Stomach (tissue), 9 donors: Measurements from ENCODE around the gene DLGAP1. TPM values are rescaled to one million over a fixed set of nuclear protein-coding genes. Genes with fewer than 3 reads are reported as not detected.
A peak's percentile ranks its signal among the peaks of the same experiment; 100 is the strongest.

Experiments
- DNase-seq, 2 donors: peaks; one replicate each; pipeline versions ENCODE4 v3.0.0 to v3.0.0-alpha.2; 2013 to 2019
- H3K27ac ChIP-seq, 5 donors: fragments of 200-600 bp in 4 of 5; sonication (generic) in 4 of 5; one replicate each; pipeline ENCODE4 v1.5.1; 2013 to 2019; ENCODE audit warnings: mild to moderate bottlenecking in 1 of 5, moderate library complexity in 1 of 5
- H3K27me3 ChIP-seq, 3 donors: fragments of 200-600 bp; sonication (generic); one replicate each; pipeline ENCODE4 v1.5.1; 2017 to 2019; ENCODE audit warnings: mixed run types in 1 of 3
- H3K36me3 ChIP-seq, 4 donors: fragments of 200-600 bp; sonication (generic); 1 replicate in 3 of 4; 2 replicates in 1 of 4; pipeline ENCODE4 v1.5.1; 2016 to 2019
- H3K4me1 ChIP-seq, 4 donors: fragments of 200-600 bp; sonication (generic); one replicate each; pipeline ENCODE4 v1.5.1; 2016 to 2019
- H3K4me3 ChIP-seq, 4 donors: fragments of 200-600 bp; sonication (generic) in 3 of 4; one replicate each; pipeline ENCODE4 v1.5.1; 2016 to 2019; ENCODE audit warnings: mild to moderate bottlenecking in 1 of 4
- H3K9me3 ChIP-seq, 4 donors: fragments of 200-600 bp; sonication (generic); one replicate each; pipeline ENCODE4 v1.5.1; 2016 to 2019
- EP300 ChIP-seq: sonication (generic); formaldehyde crosslinking; IDR thresholded peaks from one replicate; pipeline ENCODE4 v1.6.1; 2017; ENCODE audit warnings: antibody characterized with exemption
- POLR2A ChIP-seq, 4 donors: fragments of 450-650 bp; IDR thresholded peaks; one replicate each; pipeline ENCODE4 v1.6.1; 2016; ENCODE audit warnings: antibody characterized with exemption in 4 of 4, control low read depth in 2 of 4, mild to moderate bottlenecking in 1 of 4, moderate library complexity in 1 of 4
- POLR2AphosphoS5 ChIP-seq, 3 donors: sonication (generic); formaldehyde crosslinking; IDR thresholded peaks; one replicate each; pipeline ENCODE4 v1.6.1; 2016; ENCODE audit warnings: antibody characterized with exemption in 3 of 3
- WGBS, 5 donors: extraction: QIAGEN DNeasy Blood & Tissue Kit in 3 of 5; methylation state at CpG; one replicate each; pipeline versions ENCODE4 v1.1.5 to v1.1.7; 2013 to 2018; 5-methylcytosine and 5-hydroxymethylcytosine counted together
- intact Hi-C: fragments of 100-400 bp; cut with DNase I; formaldehyde crosslinking; loops from one replicate; pipeline ENCODE4 v1.15.1; 2023; ENCODE audit warnings: low total_unique reads
- polyA plus RNA-seq, 3 donors: library from polyadenylated mRNA; stranded (reverse); fragments of 200-250 nt; gene quantifications; one replicate each; pipeline ENCODE4 v1.2.3, GENCODE V29; 2013
- total RNA-seq, 5 donors: library from RNA; depleted of rRNA; stranded (reverse); fragments of >200 nt; gene quantifications; one replicate each; pipeline versions ENCODE4 v1.1.0 to v1.2.3, GENCODE V29; 2014 to 2016
- TF ChIP-seq, protein P1 (sequence below), 7 experiments: fragments of 450-650 bp in 4 of 7; fragments of 200-600 bp in 3 of 7; sonication (generic) in 3 of 7; IDR thresholded peaks; one replicate each; pipeline ENCODE4 v1.5.1; 2016 to 2019; ENCODE audit warnings: antibody characterized with exemption in 7 of 7, control low read depth in 2 of 7, mild to moderate bottlenecking in 1 of 7
- donor health status: healthy with polysubstance abuse.
- donor health status: Bipolar disorder and iron deficiency.
- donor health status: healthy.

The DLGAP1 gene
- total and polyA plus RNA-seq, 8 donors = 0.06 to 7.0 (median 1.3) TPM; not detected in 1

DNA sequence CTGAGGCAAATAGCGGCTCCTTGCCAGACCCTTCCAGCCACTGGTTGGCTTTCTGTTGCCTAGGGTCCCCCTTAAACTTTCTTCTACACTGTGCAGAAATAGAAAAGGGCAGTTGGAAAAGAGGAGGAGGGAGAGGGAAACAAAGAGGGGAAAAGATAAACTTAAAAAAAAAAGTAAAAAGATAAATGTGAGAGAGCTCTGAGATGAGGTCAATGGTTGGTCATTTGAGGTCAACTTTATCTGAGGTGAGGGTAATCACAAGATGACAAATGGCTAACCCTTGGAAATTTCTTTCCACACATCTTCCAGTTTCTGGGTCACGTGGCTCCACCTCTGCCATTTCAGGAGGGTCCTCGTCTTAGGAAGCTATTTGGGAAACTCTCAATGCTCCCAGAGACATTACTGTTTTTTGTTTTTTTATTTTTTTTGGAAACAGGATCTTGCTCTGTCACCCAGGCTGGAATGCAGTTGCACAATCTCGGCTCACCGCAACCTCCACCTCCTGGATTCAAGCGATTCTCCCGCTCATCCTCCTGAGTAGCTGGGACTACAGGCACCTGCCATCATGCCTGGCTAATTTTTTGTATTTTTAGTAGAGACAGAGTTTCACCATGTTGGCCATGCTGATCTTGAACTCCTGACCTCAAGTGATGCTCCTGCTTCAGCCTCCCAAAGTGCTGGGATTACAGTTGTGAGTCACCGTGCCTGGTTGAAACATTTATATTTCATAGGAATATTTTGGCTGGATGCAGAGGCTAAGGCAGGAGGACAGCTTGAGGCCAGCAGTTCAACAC lies 805.3 kb downstream of the DLGAP1 start:
- no peaks in the 10 kb centered on the region for H3K27me3 ChIP-seq
- no peaks in the 10 kb centered on the region for H3K36me3 ChIP-seq
- intact Hi-C loops = no loop called here
- peaks cover 0 to 21% (median 0%) of the 10 kb centered on the region in 4 donors for H3K4me1 ChIP-seq
- no peaks in the 10 kb centered on the region for H3K9me3 ChIP-seq
- TF ChIP-seq POLR2AphosphoS5 (IDR thresholded peaks at IDR 0.05) = no peak
- TF ChIP-seq POLR2A (IDR thresholded peaks at IDR 0.05) = no peak
- TF ChIP-seq, protein P1, sequence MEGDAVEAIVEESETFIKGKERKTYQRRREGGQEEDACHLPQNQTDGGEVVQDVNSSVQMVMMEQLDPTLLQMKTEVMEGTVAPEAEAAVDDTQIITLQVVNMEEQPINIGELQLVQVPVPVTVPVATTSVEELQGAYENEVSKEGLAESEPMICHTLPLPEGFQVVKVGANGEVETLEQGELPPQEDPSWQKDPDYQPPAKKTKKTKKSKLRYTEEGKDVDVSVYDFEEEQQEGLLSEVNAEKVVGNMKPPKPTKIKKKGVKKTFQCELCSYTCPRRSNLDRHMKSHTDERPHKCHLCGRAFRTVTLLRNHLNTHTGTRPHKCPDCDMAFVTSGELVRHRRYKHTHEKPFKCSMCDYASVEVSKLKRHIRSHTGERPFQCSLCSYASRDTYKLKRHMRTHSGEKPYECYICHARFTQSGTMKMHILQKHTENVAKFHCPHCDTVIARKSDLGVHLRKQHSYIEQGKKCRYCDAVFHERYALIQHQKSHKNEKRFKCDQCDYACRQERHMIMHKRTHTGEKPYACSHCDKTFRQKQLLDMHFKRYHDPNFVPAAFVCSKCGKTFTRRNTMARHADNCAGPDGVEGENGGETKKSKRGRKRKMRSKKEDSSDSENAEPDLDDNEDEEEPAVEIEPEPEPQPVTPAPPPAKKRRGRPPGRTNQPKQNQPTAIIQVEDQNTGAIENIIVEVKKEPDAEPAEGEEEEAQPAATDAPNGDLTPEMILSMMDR (IDR thresholded peaks at IDR 0.05) = no peak
- no peak for TF ChIP-seq EP300
- H3K4me3 ChIP-seq = no peak overlapping the region
- WGBS, 5 donors = 80 to 92% (median 87%) methylated on average over 8 of the region's 8 CpGs
- peak overlapping the region in 3 of 5 donors; percentile 10 to 33 (median 30) for H3K27ac ChIP-seq
- DNase-seq = no peak

DNA sequence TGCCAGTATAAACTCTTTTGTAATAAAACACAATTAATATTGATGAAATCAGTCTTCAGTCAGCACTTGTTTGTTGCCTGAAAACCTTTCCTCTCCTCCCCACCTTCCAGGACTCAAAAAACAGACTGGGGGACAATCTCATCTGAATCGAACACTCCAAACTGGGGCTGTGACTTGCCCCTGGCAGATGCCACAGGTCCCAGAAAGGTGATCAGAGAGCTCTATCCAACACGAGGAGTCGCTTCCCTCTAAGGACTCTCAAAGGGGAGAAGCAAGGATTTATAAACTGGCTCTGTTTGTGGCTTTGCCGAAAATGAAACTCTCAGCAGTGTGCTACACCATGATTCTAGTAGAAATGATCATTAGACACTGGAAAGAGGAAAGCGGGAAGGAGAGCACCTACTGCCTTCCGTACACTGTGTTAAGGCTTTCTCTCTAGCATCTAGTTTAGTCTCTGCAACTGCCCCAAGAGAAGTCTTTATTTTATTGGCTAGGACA lies 805.9 kb downstream of the DLGAP1 start:
- Histone ChIP-seq H3K36me3 (no peaks in the 10 kb centered on the region), H3K27ac (peak overlapping the region in 1 of 5 donors; percentile 10), H3K27me3 (no peaks in the 10 kb centered on the region), H3K4me1 (peaks cover 0 to 21% (median 0%) of the 10 kb centered on the region in 4 donors), H3K4me3 (no peak overlapping the region), H3K9me3 (no peaks in the 10 kb centered on the region)
- 79 to 89% (median 83%) methylated on average over 6 of the region's 6 CpGs for WGBS, 5 donors
- intact Hi-C loops = no loop called here
- TF ChIP-seq, protein P1 (IDR thresholded peaks at IDR 0.05) = no peak
- no peak for TF ChIP-seq EP300
- no peak for TF ChIP-seq POLR2AphosphoS5 (IDR thresholded peaks at IDR 0.05)
- TF ChIP-seq POLR2A (IDR thresholded peaks at IDR 0.05) = no peak
- DNase-seq = no peak

DNA sequence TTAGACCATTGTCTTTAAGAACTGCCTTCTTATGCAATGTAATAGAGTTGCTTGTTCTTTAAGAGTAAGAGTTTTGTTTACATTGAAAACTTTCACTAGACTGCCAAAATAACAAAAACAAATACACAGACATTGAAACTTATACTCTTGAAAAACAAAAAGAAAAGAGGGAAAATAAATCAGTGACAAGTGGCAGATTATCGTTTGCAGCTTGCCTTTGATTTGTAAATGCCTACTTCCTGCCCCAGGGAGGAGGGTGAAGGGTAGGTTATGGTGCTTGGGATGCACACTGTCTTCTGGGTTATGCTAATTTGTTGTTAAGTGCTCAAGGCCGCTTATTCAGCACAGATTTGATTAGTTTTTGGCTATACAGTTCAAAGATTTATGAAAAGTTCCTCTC lies 806.5 kb downstream of the DLGAP1 start:
- intact Hi-C loops = no loop called here
- TF ChIP-seq, protein P1 (IDR thresholded peaks at IDR 0.05) = no peak
- TF ChIP-seq POLR2A (IDR thresholded peaks at IDR 0.05) (no peak), EP300 (no peak), POLR2AphosphoS5 (IDR thresholded peaks at IDR 0.05) (no peak)
- no peak overlapping the region for H3K27ac ChIP-seq

DNA sequence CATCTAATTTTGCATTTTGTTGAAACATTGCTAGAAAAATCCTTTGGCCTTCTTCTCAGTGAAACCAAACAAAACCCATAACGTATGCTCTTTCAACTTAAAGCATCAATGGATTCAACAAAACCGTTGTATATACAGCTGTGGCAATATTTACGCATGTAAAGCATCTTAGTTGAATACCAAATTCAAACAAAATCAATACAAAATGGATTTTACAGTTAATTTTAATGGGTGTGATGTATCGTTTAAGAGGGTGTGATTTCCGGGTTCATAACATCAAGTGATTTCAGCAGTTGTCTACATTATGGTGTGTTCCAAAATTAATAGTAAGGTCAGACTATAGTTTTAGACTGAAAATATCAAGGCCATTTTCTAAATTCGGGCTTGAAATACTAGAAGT lies 806.9 kb downstream of the DLGAP1 start:
- WGBS, 5 donors = 69 to 82% (median 73%) methylated on average over 6 of the region's 6 CpGs
- H3K27ac ChIP-seq = no peak overlapping the region
- DNase-seq = no peak
- TF ChIP-seq EP300 (no peak), POLR2AphosphoS5 (IDR thresholded peaks at IDR 0.05) (no peak), POLR2A (IDR thresholded peaks at IDR 0.05) (no peak)
- TF ChIP-seq, protein P1 (IDR thresholded peaks at IDR 0.05) = no peak
- intact Hi-C loops = no loop called here
- no peak overlapping the region for H3K4me3 ChIP-seq
- peaks cover 0 to 14% (median 0%) of the 10 kb centered on the region in 4 donors for H3K4me1 ChIP-seq
- no peaks in the 10 kb centered on the region for H3K27me3 ChIP-seq
- H3K9me3 ChIP-seq = no peaks in the 10 kb centered on the region
- H3K36me3 ChIP-seq = no peaks in the 10 kb centered on the region

More for the DNA sequence above, 806.5 kb downstream of the DLGAP1 start:
- H3K4me1 ChIP-seq = peaks cover 0 to 19% (median 0%) of the 10 kb centered on the region in 4 donors
- H3K4me3 ChIP-seq = no peak overlapping the region
- H3K36me3 ChIP-seq = no peaks in the 10 kb centered on the region
- 36 to 60% (median 47%) methylated on average over 2 of the region's 2 CpGs for WGBS, 5 donors
- no peaks in the 10 kb centered on the region for H3K27me3 ChIP-seq
- H3K9me3 ChIP-seq = no peaks in the 10 kb centered on the region
- DNase-seq = no peak
